Activated CD4-positive, alpha-beta T cell treated with anti-CD3 and anti-CD28 coated beads for 36 hours (primary cell): ENCODE results near the gene CALCR. TPM values are rescaled to one million over a fixed set of nuclear protein-coding genes. Genes with fewer than 3 reads are reported as not detected.
"Not testable (repeated sequence)": the region's sequence is repeated elsewhere in the genome, so short reads cannot be mapped to it uniquely, and the experiment has no call there.

Source experiments
- ATAC-seq: fragments of 200-7000 bp; cut with Tn5 transposase; one replicate; pipeline ENCODE4 v1.10.0; 2021; ENCODE audit warnings: mild to moderate bottlenecking, moderate library complexity
- CTCF ChIA-PET: fragments of 350-600 bp; sonication (Branson Sonifier 250); formaldehyde crosslinking; loops from one replicate; lab custom pipeline; 2021; ENCODE audit warnings: antibody characterized with exemption; lab: Charles Lee
- POLR2A ChIA-PET: fragments of 350-600 bp; sonication (Branson Sonifier 250); formaldehyde crosslinking; loops from one replicate; lab custom pipeline; 2021; ENCODE audit warnings: antibody characterized with exemption, inconsistent platforms; lab: Charles Lee
- DNase-seq: peaks from one replicate; pipeline ENCODE4 v3.0.0-alpha.2; 2020
- H3K27ac Mint-ChIP-seq: one replicate; pipeline ENCODE4 v1.8.0; 2021; ENCODE audit warnings: mixed read lengths
- H3K27me3 Mint-ChIP-seq: one replicate; pipeline ENCODE4 v1.8.0; 2021; ENCODE audit warnings: mixed read lengths
- H3K36me3 Mint-ChIP-seq: one replicate; pipeline ENCODE4 v1.8.0; 2021; ENCODE audit warnings: low read depth, mixed read lengths
- H3K4me1 Mint-ChIP-seq: one replicate; pipeline ENCODE4 v1.8.0; 2021; ENCODE audit warnings: mixed read lengths
- H3K4me3 Mint-ChIP-seq: one replicate; pipeline ENCODE4 v1.8.0; 2021; ENCODE audit warnings: mild to moderate bottlenecking, moderate library complexity, mixed read lengths
- H3K9me3 Mint-ChIP-seq: one replicate; pipeline ENCODE4 v1.8.0; 2021; ENCODE audit warnings: low read depth, mixed read lengths
- intact Hi-C, 2 experiments: fragments of 100-400 bp; cut with DNase I in 1 of 2; cut with micrococcal nuclease in 1 of 2; formaldehyde crosslinking; loops; one replicate each; pipeline versions ENCODE4 v1.14.2 to v1.15.1; 2022 to 2024; cut with DNase I, micrococcal nuclease
- total RNA-seq, 2 experiments: library from RNA; stranded (reverse); gene quantifications; one replicate each; pipeline ENCODE4 v1.2.3, GENCODE V29; 2021

The CALCR gene
- total RNA-seq, 2 experiments from 2014 or later = not detected

DNA sequence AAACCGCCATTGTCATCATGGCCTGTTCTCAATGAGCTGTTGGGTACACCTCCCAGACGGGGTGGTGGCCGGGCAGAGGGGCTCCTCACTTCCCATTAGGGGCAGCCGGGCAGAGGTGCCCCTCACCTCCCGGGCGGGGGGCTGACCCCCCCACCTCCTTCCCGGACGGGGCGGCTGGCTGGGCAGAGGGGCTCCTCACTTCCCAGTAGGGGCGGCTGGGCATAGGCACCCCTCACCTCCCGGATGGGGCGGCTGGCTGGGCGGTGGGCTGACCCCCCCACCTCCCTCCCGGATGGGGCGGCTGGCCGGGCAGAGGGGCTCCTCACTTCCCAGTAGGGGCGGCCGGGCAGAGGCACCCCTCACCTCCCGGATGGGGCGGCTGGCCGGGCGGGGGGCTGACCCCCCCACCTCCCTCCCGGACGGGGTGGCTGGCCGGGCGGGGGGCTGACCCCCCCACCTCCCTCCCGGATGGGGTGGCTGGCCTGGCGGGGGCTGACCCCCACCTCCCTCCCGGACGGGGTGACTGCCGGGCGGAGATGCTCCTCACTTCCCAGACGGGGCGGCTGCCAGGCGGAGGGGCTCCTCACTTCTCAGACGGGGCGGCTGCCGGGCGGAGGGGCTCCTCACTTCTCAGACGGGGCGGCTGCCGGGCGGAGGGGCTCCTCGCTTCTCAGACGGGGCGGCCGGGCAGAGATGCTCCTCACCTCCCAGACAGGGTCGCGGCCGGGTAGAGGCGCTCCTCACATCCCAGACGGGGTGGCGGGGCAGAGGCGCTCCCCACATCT, 11.4 kb upstream of the CALCR start:
- DNase-seq, H3K27ac Mint-ChIP-seq, POLR2A ChIA-PET, CTCF ChIA-PET, H3K9me3 Mint-ChIP-seq, H3K4me3 Mint-ChIP-seq, intact Hi-C loops, H3K4me1 Mint-ChIP-seq, ATAC-seq, H3K36me3 Mint-ChIP-seq, H3K27me3 Mint-ChIP-seq: not testable (repeated sequence)

DNA sequence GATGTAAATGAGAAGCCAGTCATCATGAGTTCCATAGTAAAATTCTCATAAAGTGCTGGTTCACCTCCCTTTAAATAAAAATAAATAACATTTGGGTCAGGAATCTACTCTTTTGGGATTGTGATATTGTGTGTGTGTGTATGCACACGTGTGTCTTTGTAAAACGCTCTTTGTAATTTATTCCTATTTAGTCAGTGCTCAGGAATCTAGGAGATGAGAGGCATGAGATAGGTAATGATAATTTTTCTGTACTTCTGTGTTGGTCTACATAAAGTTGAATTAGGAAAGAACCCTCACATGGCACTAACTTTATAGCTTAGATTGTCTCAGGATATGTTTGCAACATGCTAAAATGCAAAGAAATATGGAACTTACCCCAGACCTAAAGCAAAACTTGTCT, 4.9 kb upstream of the CALCR start:
- Mint-ChIP-seq H3K36me3 (no peaks in the 10 kb centered on the region), H3K27me3 (peaks cover 25% of the 10 kb centered on the region), H3K4me3 (no peak overlapping the region), H3K4me1 (no peaks in the 10 kb centered on the region), H3K9me3 (no peaks in the 10 kb centered on the region), H3K27ac (no peak overlapping the region)
- intact Hi-C loops = no loop called here
- ChIA-PET CTCF (no interaction called here), POLR2A (no interaction called here)
- DNase-seq (no peak), ATAC-seq (no peak)

DNA sequence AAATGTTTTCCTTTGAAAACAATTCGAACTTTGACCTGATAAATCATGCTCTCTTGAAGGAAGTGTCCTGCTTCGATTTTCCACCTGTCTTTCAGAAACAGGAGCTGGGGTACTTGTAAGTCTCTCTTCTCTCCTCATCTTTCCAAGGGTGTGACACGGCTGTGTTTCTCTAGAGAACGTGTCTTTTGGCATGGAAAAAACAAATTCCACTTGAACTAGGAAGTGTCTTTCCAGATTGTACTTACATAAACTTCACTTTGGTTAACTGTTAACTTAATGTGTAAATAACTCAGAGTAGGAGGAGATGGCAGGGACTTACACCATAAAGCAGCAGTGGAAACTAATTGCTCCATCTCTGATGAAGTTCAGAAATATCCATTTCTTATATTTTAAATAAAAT, 4.2 kb upstream of the CALCR start:
- H3K27me3 Mint-ChIP-seq = peaks cover 31% of the 10 kb centered on the region
- intact Hi-C loops = no loop called here
- no peaks in the 10 kb centered on the region for H3K36me3 Mint-ChIP-seq
- no peak for ATAC-seq
- no peak overlapping the region for H3K27ac Mint-ChIP-seq
- no peaks in the 10 kb centered on the region for H3K4me1 Mint-ChIP-seq
- CTCF ChIA-PET = no interaction called here
- H3K4me3 Mint-ChIP-seq = no peak overlapping the region
- no peaks in the 10 kb centered on the region for H3K9me3 Mint-ChIP-seq
- POLR2A ChIA-PET = no interaction called here
- DNase-seq = no peak

DNA sequence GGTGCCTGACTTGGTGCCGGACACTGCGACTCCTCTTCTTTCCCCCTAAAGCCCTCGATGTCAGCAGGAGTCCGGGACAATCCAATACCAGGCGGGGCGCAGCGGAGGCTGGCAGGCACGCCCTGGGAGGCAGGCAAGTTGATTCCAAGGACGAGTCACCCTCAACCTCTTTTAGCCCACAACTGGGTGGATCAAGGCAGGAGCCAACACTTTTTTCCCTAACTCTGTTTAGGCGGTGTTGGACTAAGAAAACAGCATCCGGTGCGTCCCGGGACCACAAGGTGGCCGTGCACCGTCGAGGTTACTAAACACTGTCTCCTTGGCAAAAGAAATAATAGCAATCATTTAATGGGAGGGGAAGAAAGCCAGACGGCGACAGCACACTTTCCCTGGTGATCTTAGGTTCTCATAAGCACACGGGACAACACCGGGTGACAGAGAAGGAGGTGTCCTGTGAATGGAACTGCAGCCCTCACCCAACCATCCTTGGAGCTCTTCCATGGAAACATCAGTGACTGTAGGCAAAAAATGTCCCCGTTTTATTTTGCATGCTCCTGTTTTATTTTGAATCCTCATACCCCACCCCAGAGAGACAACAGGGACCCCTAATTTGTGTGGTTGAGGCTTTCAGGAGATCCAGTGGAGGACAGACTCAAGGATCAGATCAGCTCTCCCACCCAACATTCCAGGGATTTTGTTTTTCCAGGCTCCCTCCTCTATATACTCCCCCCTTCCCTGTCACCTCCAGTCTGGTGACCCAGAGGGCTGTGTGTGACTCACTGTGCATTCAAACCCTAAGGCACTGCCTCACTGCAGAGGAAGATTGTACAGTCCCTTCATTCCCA, 1.3 kb upstream of the CALCR start:
- Mint-ChIP-seq H3K27me3 (peaks cover 26% of the 10 kb centered on the region), H3K4me1 (no peaks in the 10 kb centered on the region), H3K9me3 (no peaks in the 10 kb centered on the region), H3K36me3 (no peaks in the 10 kb centered on the region), H3K27ac (no peak overlapping the region), H3K4me3 (no peak overlapping the region)
- intact Hi-C loops = no loop called here
- ATAC-seq (no peak), DNase-seq (no peak)
- ChIA-PET POLR2A (no interaction called here), CTCF (interaction anchor here (0.7 kb wide), 1 partner anchor 513 kb away, joined by 3 read pairs; no protein-coding TSS in a partner anchor)

DNA sequence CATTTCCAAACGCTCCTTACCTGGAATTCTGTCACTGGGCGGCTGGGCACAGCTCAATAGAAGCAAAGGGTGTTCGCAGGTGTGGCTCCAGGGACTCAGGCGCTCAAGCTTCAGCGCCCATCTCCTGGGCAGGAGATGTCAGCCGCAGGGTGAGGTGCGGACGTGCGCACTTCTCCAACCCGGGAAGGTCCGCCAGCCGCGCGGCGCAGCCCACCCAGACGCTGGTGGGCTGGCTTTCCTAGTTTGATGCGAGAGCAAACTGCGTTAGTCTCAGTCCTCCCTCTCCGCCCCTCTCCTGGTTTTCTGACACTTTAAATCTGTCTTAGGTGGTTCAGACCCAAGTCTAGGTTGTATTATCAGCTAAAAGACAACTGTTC, 267 bp downstream of the CALCR start:
- no peak for ATAC-seq
- no peak for DNase-seq
- ChIA-PET POLR2A (no interaction called here), CTCF (interaction anchor here (0.7 kb wide), 1 partner anchor 429 kb away, joined by 3 read pairs; no protein-coding TSS in a partner anchor)
- intact Hi-C loops = no loop called here
- Mint-ChIP-seq H3K27me3 (peaks cover 26% of the 10 kb centered on the region), H3K36me3 (no peaks in the 10 kb centered on the region), H3K4me3 (no peak overlapping the region), H3K27ac (no peak overlapping the region), H3K9me3 (no peaks in the 10 kb centered on the region), H3K4me1 (no peaks in the 10 kb centered on the region)

DNA sequence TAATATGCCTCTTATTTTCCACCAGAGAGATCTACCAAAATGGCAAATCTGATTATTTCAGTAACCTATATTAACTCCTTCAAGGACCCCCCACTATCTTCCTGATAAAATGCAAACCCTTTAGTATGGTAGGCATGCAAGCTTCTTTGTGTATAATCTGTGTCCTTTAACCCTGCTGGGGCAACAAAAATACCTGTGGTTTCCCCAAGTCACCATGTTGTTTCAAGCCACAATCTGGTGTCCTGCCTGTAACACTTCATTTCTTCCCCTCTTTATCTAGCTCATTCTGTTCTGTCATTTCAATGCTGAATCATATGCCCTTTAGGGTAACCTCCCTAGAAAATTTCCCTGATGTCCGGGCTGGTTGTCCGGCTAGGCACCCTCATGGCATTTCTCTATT, 5.3 kb downstream of the CALCR start:
- Mint-ChIP-seq H3K4me1 (no peaks in the 10 kb centered on the region), H3K27me3 (peaks cover 6% of the 10 kb centered on the region), H3K36me3 (no peaks in the 10 kb centered on the region), H3K9me3 (no peaks in the 10 kb centered on the region), H3K4me3 (no peak overlapping the region), H3K27ac (no peak overlapping the region)
- ChIA-PET POLR2A (no interaction called here), CTCF (no interaction called here)
- no peak for DNase-seq
- no peak for ATAC-seq
- intact Hi-C loops = no loop called here

DNA sequence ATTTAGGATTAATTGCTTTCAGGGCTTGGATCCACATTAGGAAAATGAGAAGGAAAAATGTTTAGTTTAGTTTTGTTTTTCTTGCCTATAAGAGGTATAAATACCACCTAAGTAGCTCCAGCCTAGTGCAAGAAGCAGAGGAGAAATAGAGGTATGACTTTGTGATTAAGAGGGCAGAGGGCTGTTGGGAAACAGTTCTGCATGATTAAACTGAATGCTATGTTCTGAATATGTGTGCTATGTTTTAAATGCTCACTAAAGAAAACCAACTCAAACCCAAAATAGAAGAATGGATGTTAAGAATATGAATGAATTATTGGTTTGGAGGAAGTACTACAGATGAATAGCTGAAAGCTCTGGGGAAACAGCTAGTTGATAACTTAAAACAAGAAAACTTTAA, 7.6 kb downstream of the CALCR start:
- CTCF ChIA-PET = no interaction called here
- peaks cover 2% of the 10 kb centered on the region for H3K27me3 Mint-ChIP-seq
- POLR2A ChIA-PET = no interaction called here
- DNase-seq (no peak), ATAC-seq (no peak)
- no peak overlapping the region for H3K27ac Mint-ChIP-seq
- no peaks in the 10 kb centered on the region for H3K9me3 Mint-ChIP-seq
- no peaks in the 10 kb centered on the region for H3K4me1 Mint-ChIP-seq
- H3K36me3 Mint-ChIP-seq = no peaks in the 10 kb centered on the region
- intact Hi-C loops = no loop called here
- H3K4me3 Mint-ChIP-seq = no peak overlapping the region

DNA sequence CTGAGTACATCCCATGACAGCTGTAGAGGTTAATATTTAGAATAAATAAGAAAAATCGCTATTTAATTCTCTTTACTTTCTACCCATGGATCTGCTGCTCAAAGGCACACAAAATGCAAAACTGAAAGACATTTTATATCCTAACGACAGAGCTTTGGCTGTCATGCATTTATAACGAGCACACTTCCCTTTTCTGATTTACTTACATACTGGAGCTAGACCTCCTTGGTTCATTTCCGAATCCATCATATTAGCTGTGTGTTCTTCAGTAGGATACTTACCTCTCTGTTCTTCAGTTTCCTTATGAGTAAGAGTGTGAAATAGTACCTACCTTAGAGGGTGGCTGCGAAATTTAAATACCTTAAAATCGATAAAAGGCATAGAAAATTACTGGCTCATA, 10.9 kb downstream of the CALCR start:
- DNase-seq (no peak), ATAC-seq (no peak)
- Mint-ChIP-seq H3K9me3 (no peaks in the 10 kb centered on the region), H3K4me1 (no peaks in the 10 kb centered on the region), H3K36me3 (no peaks in the 10 kb centered on the region), H3K27me3 (no peaks in the 10 kb centered on the region), H3K4me3 (no peak overlapping the region), H3K27ac (no peak overlapping the region)
- ChIA-PET CTCF (no interaction called here), POLR2A (interaction anchor here (0.6 kb wide), 1 partner anchor 1573 kb away, joined by 3 read pairs; no protein-coding TSS in a partner anchor)
- intact Hi-C loops = no loop called here

DNA sequence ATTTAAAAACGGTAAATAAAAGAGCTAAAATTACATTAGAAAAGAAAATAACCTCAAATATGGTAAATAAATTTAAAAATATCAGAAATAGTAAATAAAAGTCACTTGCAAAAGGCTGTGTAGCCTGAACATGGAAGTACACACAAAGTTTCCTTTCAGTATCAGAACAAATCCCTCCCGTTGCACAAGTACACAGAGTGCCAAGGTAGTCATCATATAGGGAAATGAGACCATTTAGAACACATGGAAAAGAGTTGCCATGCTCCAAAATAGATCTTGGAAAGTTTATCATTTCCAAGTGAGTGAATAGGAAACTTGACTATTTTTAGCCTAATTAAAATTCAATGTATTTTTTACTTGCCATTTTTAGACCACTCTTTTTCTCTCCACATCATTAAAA, 11.6 kb downstream of the CALCR start:
- Mint-ChIP-seq H3K36me3 (no peaks in the 10 kb centered on the region), H3K9me3 (no peaks in the 10 kb centered on the region), H3K27me3 (no peaks in the 10 kb centered on the region), H3K4me3 (no peak overlapping the region), H3K27ac (no peak overlapping the region), H3K4me1 (no peaks in the 10 kb centered on the region)
- intact Hi-C loops = no loop called here
- ChIA-PET POLR2A (no interaction called here), CTCF (no interaction called here)
- no peak for DNase-seq
- ATAC-seq = no peak

DNA sequence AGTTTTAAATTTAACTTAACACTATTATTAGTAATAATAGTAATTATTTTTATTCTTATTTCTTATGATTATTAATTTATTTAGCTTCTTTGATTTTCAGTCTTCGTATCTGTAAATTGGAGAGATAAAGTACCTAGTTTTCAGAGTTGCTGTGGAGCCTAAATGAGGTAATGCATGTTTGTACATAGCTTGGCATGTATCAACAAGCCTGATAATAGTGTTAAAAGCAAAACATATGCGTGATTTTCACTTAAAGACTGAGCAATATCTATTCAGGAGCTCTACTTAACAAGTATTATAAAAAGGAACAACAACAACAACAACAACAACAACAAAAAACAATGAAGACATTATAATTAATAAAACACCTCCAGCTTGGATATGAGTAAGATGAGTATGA, 12.4 kb downstream of the CALCR start:
- Mint-ChIP-seq H3K4me3 (no peak overlapping the region), H3K36me3 (no peaks in the 10 kb centered on the region), H3K9me3 (no peaks in the 10 kb centered on the region), H3K27me3 (no peaks in the 10 kb centered on the region), H3K27ac (no peak overlapping the region), H3K4me1 (no peaks in the 10 kb centered on the region)
- intact Hi-C loops = no loop called here
- DNase-seq (no peak), ATAC-seq (no peak)
- ChIA-PET POLR2A (no interaction called here), CTCF (no interaction called here)

DNA sequence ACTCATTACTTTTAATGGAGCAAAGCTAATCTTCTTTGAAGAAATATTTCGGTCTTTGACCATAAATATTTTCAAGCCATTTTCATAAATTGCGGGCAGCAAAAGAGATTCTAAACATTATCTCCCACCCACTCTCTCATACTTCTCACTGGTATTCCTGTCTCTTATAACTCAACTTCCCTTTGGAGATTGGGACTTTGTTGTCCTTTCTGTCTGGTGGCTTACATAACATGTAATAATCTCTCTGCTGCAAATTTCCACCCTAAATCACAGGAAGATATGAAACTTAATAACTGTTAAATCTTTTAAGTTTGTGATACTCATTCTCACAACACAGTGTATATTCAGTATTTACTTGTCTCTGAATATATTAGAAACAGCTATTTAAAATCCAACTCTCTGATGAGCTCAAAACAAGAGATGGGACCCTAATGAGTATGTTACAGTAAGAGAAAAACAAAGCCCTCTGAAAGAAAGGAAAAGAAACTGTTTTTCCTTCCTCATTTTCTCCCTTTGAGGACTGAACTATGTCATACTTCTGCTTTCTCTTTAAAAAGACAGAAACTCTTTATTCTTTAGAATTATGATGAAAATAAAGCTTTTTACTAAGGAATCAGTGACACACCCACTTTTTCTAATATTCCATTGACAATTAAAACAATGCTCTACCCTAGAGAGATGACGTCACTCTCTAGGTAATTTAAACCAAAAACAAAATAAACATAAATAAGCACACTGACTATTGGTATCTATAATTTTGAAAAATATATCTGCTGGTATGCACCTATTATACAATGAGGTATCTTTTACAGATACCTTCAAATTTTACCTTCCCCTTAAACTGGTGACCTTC, 14.7 kb downstream of the CALCR start:
- Mint-ChIP-seq H3K9me3 (no peaks in the 10 kb centered on the region), H3K27ac (no peak overlapping the region), H3K4me1 (no peaks in the 10 kb centered on the region), H3K27me3 (no peaks in the 10 kb centered on the region), H3K4me3 (no peak overlapping the region), H3K36me3 (no peaks in the 10 kb centered on the region)
- ATAC-seq = no peak
- POLR2A ChIA-PET = no interaction called here
- CTCF ChIA-PET = no interaction called here
- no peak for DNase-seq
- intact Hi-C loops = no loop called here
